H9 (cell line): ENCODE measurements around the gene UST. TPM values are rescaled to one million over a fixed set of nuclear protein-coding genes. Genes with fewer than 3 reads are reported as not detected.
"Not testable (repeated sequence)": the region's sequence is repeated elsewhere in the genome, so short reads cannot be mapped to it uniquely, and the experiment has no call there.

Experiments used
- DNase-seq: peaks from one replicate; pipeline ENCODE4 v3.0.0-alpha.2; 2017
- H2AFZ ChIP-seq: one replicate; pipeline ENCODE4 v1.6.1; 2013; ENCODE audit warnings: mild to moderate bottlenecking, low read length, control low read depth, moderate library complexity
- H2AK5ac ChIP-seq: 2 replicates; pipeline ENCODE4 v1.6.1; 2013; ENCODE audit warnings: low read length, control low read depth, mixed read lengths; ENCODE audit not compliant: insufficient read length
- H2BK120ac ChIP-seq: one replicate; pipeline ENCODE4 v1.6.1; 2013; ENCODE audit warnings: low read depth, mild to moderate bottlenecking, low read length, control low read depth, inconsistent platforms; ENCODE audit not compliant: poor library complexity, severe bottlenecking
- H2BK12ac ChIP-seq: 2 replicates; pipeline ENCODE4 v1.6.1; 2013; ENCODE audit warnings: low read length, control low read depth, mixed read lengths, low read depth; ENCODE audit not compliant: insufficient read length
- H2BK15ac ChIP-seq: 2 replicates; pipeline ENCODE4 v1.6.1; 2013; ENCODE audit warnings: low read depth, low read length, control low read depth
- H2BK20ac ChIP-seq: one replicate; pipeline ENCODE4 v1.6.1; 2013; ENCODE audit warnings: low read depth, mild to moderate bottlenecking, low read length, control low read depth, inconsistent platforms; ENCODE audit not compliant: poor library complexity, severe bottlenecking
- H2BK5ac ChIP-seq: 2 replicates; pipeline ENCODE4 v1.6.1; 2013; ENCODE audit warnings: low read length, control low read depth, mixed read lengths; ENCODE audit not compliant: insufficient read length
- H3K14ac ChIP-seq: 2 replicates; pipeline ENCODE4 v1.6.1; 2013; ENCODE audit warnings: low read length, control low read depth; ENCODE audit not compliant: insufficient read depth
- H3K18ac ChIP-seq: 2 replicates; pipeline ENCODE4 v1.6.1; 2013; ENCODE audit warnings: low read depth, mild to moderate bottlenecking, mixed read lengths, low read length, control low read depth; ENCODE audit not compliant: insufficient read length
- H3K23ac ChIP-seq: 2 replicates; pipeline ENCODE4 v1.6.1; 2013; ENCODE audit warnings: low read length, control low read depth, mixed read lengths, low read depth; ENCODE audit not compliant: insufficient read length
- H3K23me2 ChIP-seq: 2 replicates; pipeline ENCODE4 v1.6.1; 2013; ENCODE audit warnings: low read depth, mild to moderate bottlenecking, mixed read lengths, low read length, control low read depth; ENCODE audit not compliant: insufficient read length, poor library complexity, severe bottlenecking
- H3K27ac ChIP-seq: 2 replicates; pipeline ENCODE4 v1.5.1; 2013; ENCODE audit warnings: low read length, control low read depth, mixed read lengths, low read depth; ENCODE audit not compliant: insufficient read length
- H3K27me3 ChIP-seq: 2 replicates; pipeline ENCODE4 v1.6.1; 2013; ENCODE audit warnings: low read length, control low read depth, inconsistent platforms; ENCODE audit not compliant: insufficient read depth
- H3K4ac ChIP-seq: 2 replicates; pipeline ENCODE4 v1.6.1; 2013; ENCODE audit warnings: low read depth, mild to moderate bottlenecking, control low read depth, inconsistent platforms, low read length, moderate library complexity
- H3K4me1 ChIP-seq: 2 replicates; pipeline ENCODE4 v1.6.1; 2013; ENCODE audit warnings: low read length, control low read depth, inconsistent platforms; ENCODE audit not compliant: insufficient read depth
- H3K4me2 ChIP-seq: 2 replicates; pipeline ENCODE4 v1.6.1; 2013; ENCODE audit warnings: low read length, control low read depth, mixed read lengths; ENCODE audit not compliant: insufficient read length, insufficient read depth
- H3K56ac ChIP-seq: 2 replicates; pipeline ENCODE4 v1.6.1; 2013; ENCODE audit warnings: low read depth, mild to moderate bottlenecking, mixed read lengths, low read length, control low read depth; ENCODE audit not compliant: insufficient read length
- H3K79me1 ChIP-seq: 2 replicates; pipeline ENCODE4 v1.6.1; 2013; ENCODE audit warnings: low read depth, mild to moderate bottlenecking, moderate library complexity, low read length, control low read depth, inconsistent platforms; ENCODE audit not compliant: insufficient read depth, poor library complexity, severe bottlenecking
- H3K79me2 ChIP-seq: 2 replicates; pipeline ENCODE4 v1.6.1; 2013; ENCODE audit warnings: low read length, control low read depth, inconsistent platforms; ENCODE audit not compliant: insufficient read depth
- H3K9ac ChIP-seq: 2 replicates; pipeline ENCODE4 v1.6.1; 2013; ENCODE audit warnings: low read length, control low read depth, mixed read lengths; ENCODE audit not compliant: insufficient read length; ENCODE audit errors: extremely low read depth
- H3K9me3 ChIP-seq: one replicate; pipeline ENCODE4 v1.6.1; 2013; ENCODE audit warnings: low read depth, low read length, inconsistent platforms; ENCODE audit not compliant: control insufficient read depth
- H3T11ph ChIP-seq: one replicate; pipeline ENCODE4 v1.6.1; 2013; ENCODE audit warnings: mild to moderate bottlenecking, low read length, control low read depth, inconsistent platforms
- H4K20me1 ChIP-seq: one replicate; pipeline ENCODE4 v1.6.1; 2013; ENCODE audit not compliant: control insufficient read depth, insufficient read length, insufficient read depth
- H4K5ac ChIP-seq: 2 replicates; pipeline ENCODE4 v1.6.1; 2013; ENCODE audit warnings: low read depth, mild to moderate bottlenecking, mixed read lengths, low read length, control low read depth; ENCODE audit not compliant: insufficient read length
- H4K8ac ChIP-seq: replicated peaks from 2 replicates; pipeline ENCODE4 v1.6.1; 2013; ENCODE audit warnings: low read length, control low read depth, mixed read lengths, low read depth; ENCODE audit not compliant: insufficient read length
- H4K91ac ChIP-seq: 2 replicates; pipeline ENCODE4 v1.6.1; 2013; ENCODE audit warnings: low read depth, mild to moderate bottlenecking, moderate library complexity, mixed read lengths, low read length, control low read depth; ENCODE audit not compliant: insufficient read length
- H3K27ac Mint-ChIP-seq, 3 experiments: 2 replicates in 2 of 3; 3 replicates in 1 of 3; pipeline ENCODE4 v1.8.0; 2020 to 2021; ENCODE audit warnings: mixed read lengths in 3 of 3, mild to moderate bottlenecking in 1 of 3, moderate library complexity in 1 of 3
- H3K27me3 Mint-ChIP-seq: 2 replicates; pipeline ENCODE4 v1.8.0; 2021; ENCODE audit warnings: low read depth, mild to moderate bottlenecking, moderate library complexity, mixed read lengths
- H3K36me3 Mint-ChIP-seq, 3 experiments: 2 replicates in 2 of 3; 3 replicates in 1 of 3; pipeline ENCODE4 v1.8.0; 2020 to 2021; ENCODE audit warnings: low read depth in 3 of 3, mixed read lengths in 3 of 3; ENCODE audit not compliant: insufficient read depth in 1 of 3
- H3K4me1 Mint-ChIP-seq, 2 experiments: 2 replicates each; pipeline ENCODE4 v1.8.0; 2020; ENCODE audit warnings: mixed read lengths in 2 of 2
- H3K4me3 Mint-ChIP-seq, 2 experiments: 2 replicates in 1 of 2; 3 replicates in 1 of 2; pipeline ENCODE4 v1.8.0; 2020 to 2021; ENCODE audit warnings: mild to moderate bottlenecking in 2 of 2, mixed read lengths in 2 of 2, moderate library complexity in 1 of 2
- H3K9me3 Mint-ChIP-seq, 2 experiments: 2 replicates in 1 of 2; 3 replicates in 1 of 2; pipeline ENCODE4 v1.8.0; 2020; ENCODE audit warnings: mild to moderate bottlenecking in 2 of 2, mixed read lengths in 2 of 2, moderate library complexity in 1 of 2
- WGBS: extraction: QIAGEN DNeasy Blood & Tissue Kit; methylation state at CpG from one replicate; pipeline ENCODE4 v1.1.7; 2013; ENCODE audit warnings: missing lambda C conversion rate, low lambda C conversion rate, mixed read lengths; ENCODE audit not compliant: insufficient read length; ENCODE audit errors: extremely low coverage; 5-methylcytosine and 5-hydroxymethylcytosine counted together
- total RNA-seq: library from RNA; stranded (reverse); gene quantifications from 2 replicates; pipeline ENCODE4 v1.2.1, GENCODE V29; 2021
- TF ChIP-seq, protein P1 (sequence below): fragments of 200-600 bp; sonication (generic); conservative IDR thresholded peaks from 3 replicates; pipeline ENCODE4 v1.8.0; 2021; ENCODE audit warnings: antibody characterized with exemption, mild to moderate bottlenecking

UST gene
- total RNA-seq, 1 experiment from 2014 or later, result 14.4 TPM

DNA sequence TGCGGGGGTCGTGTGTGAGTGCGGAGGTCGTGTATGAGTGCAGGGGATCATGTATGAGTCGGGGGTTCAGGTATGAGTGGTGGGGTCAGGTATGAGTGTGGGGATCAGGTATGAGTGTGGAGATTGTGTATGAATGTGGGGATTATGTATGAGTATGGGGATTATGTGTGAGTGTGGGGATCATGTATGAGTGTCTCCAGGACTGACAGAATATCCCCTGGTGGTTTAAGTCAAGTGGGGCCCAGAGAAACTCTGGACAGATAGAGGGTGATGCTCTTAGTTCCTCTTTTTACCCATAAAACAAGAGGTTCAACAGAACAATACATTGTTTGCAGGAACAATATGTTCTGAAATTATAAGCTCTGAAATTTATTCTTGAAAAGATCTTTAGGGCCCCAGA is 131.9 kb downstream of the UST start:
- Histone ChIP-seq H2BK120ac (no peak overlapping the region), H2AFZ (no peak overlapping the region), H3K56ac (no peak overlapping the region), H2BK5ac (no peak overlapping the region), H2BK12ac (no peak overlapping the region), H3K18ac (no peak overlapping the region), H2BK15ac (no peak overlapping the region), H2AK5ac (no peak overlapping the region), H3K4ac (no peak overlapping the region), H3K23ac (no peak overlapping the region), H4K5ac (no peak overlapping the region), H4K91ac (peak overlapping the region; percentile 62), H4K8ac (no peak overlapping the region), H3K4me2 (no peak overlapping the region), H3K9ac (no peak overlapping the region), H3T11ph (no peak overlapping the region), H4K20me1 (no peaks in the 10 kb centered on the region), H3K27me3 (no peaks in the 10 kb centered on the region), H2BK20ac (no peak overlapping the region), H3K14ac (0 out of 2 replicates have a peak overlapping the region, but pooled peaks have one; percentile 7), H3K79me2 (peaks cover 14% of the 10 kb centered on the region; the same call in 1 of the 2 replicates), H3K79me1 (peaks cover 6% of the 10 kb centered on the region), H3K23me2 (no peaks in the 10 kb centered on the region), H3K9me3 (no peaks in the 10 kb centered on the region), H3K27ac (no peak overlapping the region), H3K4me1 (peaks cover 3% of the 10 kb centered on the region; the same call in 1 of the 2 replicates)
- TF ChIP-seq, protein P1, sequence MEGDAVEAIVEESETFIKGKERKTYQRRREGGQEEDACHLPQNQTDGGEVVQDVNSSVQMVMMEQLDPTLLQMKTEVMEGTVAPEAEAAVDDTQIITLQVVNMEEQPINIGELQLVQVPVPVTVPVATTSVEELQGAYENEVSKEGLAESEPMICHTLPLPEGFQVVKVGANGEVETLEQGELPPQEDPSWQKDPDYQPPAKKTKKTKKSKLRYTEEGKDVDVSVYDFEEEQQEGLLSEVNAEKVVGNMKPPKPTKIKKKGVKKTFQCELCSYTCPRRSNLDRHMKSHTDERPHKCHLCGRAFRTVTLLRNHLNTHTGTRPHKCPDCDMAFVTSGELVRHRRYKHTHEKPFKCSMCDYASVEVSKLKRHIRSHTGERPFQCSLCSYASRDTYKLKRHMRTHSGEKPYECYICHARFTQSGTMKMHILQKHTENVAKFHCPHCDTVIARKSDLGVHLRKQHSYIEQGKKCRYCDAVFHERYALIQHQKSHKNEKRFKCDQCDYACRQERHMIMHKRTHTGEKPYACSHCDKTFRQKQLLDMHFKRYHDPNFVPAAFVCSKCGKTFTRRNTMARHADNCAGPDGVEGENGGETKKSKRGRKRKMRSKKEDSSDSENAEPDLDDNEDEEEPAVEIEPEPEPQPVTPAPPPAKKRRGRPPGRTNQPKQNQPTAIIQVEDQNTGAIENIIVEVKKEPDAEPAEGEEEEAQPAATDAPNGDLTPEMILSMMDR, result no peak
- no CpG with 5 or more reads among the region's 5 CpGs for WGBS
- Mint-ChIP-seq H3K36me3 (peaks cover 0 to 5% (median 0%) of the 10 kb centered on the region in 3 experiments; a peak in 3 of 7 replicates), H3K27ac (peak overlapping the region in 1 of 3 experiments; percentile 13; a peak in 1 of 7 replicates), H3K9me3 (peaks cover 0 to 1% of the 10 kb centered on the region in 2 experiments; a peak in 1 of 5 replicates), H3K4me1 (peaks cover 22 to 29% of the 10 kb centered on the region in 2 experiments), H3K4me3 (no peak overlapping the region), H3K27me3 (no peaks in the 10 kb centered on the region)
- DNase-seq, result no peak

DNA sequence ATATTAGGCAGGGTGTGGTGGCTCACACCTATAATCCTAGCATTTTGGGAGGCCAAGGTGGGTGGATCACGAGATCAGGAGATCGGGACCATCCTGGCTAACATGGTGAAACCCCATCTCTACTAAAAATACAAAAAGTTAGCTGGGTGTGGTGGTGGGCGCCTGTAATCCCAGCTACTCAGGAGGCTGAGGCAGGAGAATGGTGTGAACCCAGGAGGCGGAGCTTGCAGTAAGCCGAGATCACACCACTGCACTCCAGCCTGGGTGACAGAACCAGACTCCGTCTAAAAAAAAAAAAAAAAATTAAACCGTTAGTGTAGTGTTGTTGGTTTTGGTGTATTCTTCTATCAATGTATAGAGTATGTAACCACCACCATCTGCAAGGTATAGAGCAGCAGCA is 133.9 kb downstream of the UST start:
- H4K8ac ChIP-seq, H2BK20ac ChIP-seq, H3K27me3 ChIP-seq, H3K27ac ChIP-seq, H3K4me1 ChIP-seq, DNase-seq, H4K91ac ChIP-seq, H4K5ac ChIP-seq, H3K4ac ChIP-seq, H3K4me3 Mint-ChIP-seq, H4K20me1 ChIP-seq, H3K9me3 ChIP-seq, H2AFZ ChIP-seq, H2BK120ac ChIP-seq, H3K27ac Mint-ChIP-seq, H2BK12ac ChIP-seq, H3T11ph ChIP-seq, H3K27me3 Mint-ChIP-seq, H3K9me3 Mint-ChIP-seq, H3K23ac ChIP-seq, H3K4me2 ChIP-seq, H3K18ac ChIP-seq, H3K79me1 ChIP-seq, H2AK5ac ChIP-seq, H3K36me3 Mint-ChIP-seq, H3K23me2 ChIP-seq, H3K9ac ChIP-seq, H2BK15ac ChIP-seq, H3K14ac ChIP-seq, H2BK5ac ChIP-seq, H3K56ac ChIP-seq: not testable (repeated sequence)
- H3K79me2 ChIP-seq, result peaks cover 13% of the 10 kb centered on the region; the same call in 1 of the 2 replicates
- no CpG with 5 or more reads among the region's 7 CpGs for WGBS
- H3K4me1 Mint-ChIP-seq, result peaks cover 12 to 16% of the 10 kb centered on the region in 2 experiments
